KMS-11 (cell line): ENCODE data around the gene LMX1A.

ENCODE experiments used
- H2AFZ ChIP-seq: fragments of 200-600 bp; sonication (generic); 2 replicates; pipeline ENCODE4 v1.6.1; 2016; ENCODE audit warnings: antibody characterized with exemption, mixed run types, low read depth
- H3K27ac ChIP-seq: fragments of 200-600 bp; sonication (generic); 2 replicates; pipeline ENCODE4 v1.6.1; 2016; ENCODE audit warnings: mild to moderate bottlenecking, mixed run types
- H3K27me3 ChIP-seq: fragments of 200-600 bp; sonication (generic); 2 replicates; pipeline ENCODE4 v1.6.1; 2017; ENCODE audit warnings: mild to moderate bottlenecking, low read depth, mixed run types, moderate library complexity; ENCODE audit not compliant: insufficient read depth
- H3K36me3 ChIP-seq: fragments of 200-600 bp; sonication (generic); 2 replicates; pipeline ENCODE4 v1.6.1; 2017; ENCODE audit warnings: mild to moderate bottlenecking, mixed run types; ENCODE audit not compliant: insufficient read depth
- H3K4me1 ChIP-seq: fragments of 200-600 bp; sonication (generic); 2 replicates; pipeline ENCODE4 v1.6.1; 2016; ENCODE audit warnings: mild to moderate bottlenecking, low read depth, mixed run types; ENCODE audit not compliant: poor library complexity, severe bottlenecking
- H3K4me2 ChIP-seq: fragments of 200-600 bp; sonication (generic); 2 replicates; pipeline ENCODE4 v1.7.0; 2016; ENCODE audit warnings: mild to moderate bottlenecking, mixed run types
- H3K4me3 ChIP-seq: fragments of 200-600 bp; sonication (generic); IDR thresholded peaks from 2 replicates; pipeline ENCODE4 v1.6.1; 2017; ENCODE audit warnings: low read depth, low read length, mixed read lengths; ENCODE audit not compliant: insufficient read depth
- H3K79me2 ChIP-seq: fragments of 200-600 bp; sonication (generic); 2 replicates; pipeline ENCODE4 v1.6.1; 2016; ENCODE audit warnings: low read depth, mixed run types; ENCODE audit not compliant: insufficient read depth
- H3K9ac ChIP-seq: fragments of 200-600 bp; sonication (generic); 2 replicates; pipeline ENCODE4 v1.6.1; 2016; ENCODE audit warnings: mild to moderate bottlenecking, mixed run types
- H4K20me1 ChIP-seq: fragments of 200-600 bp; sonication (generic); 2 replicates; pipeline ENCODE4 v1.6.1; 2016; ENCODE audit warnings: mild to moderate bottlenecking, mixed run types; ENCODE audit not compliant: insufficient read depth
- TF ChIP-seq, protein P1 (sequence below): fragments of 200-600 bp; sonication (generic); conservative IDR thresholded peaks from 2 replicates; pipeline ENCODE4 v1.6.1; 2017; ENCODE audit warnings: low read depth, mild to moderate bottlenecking, antibody characterized with exemption, low read length, moderate library complexity, mixed read lengths

The LMX1A gene

DNA sequence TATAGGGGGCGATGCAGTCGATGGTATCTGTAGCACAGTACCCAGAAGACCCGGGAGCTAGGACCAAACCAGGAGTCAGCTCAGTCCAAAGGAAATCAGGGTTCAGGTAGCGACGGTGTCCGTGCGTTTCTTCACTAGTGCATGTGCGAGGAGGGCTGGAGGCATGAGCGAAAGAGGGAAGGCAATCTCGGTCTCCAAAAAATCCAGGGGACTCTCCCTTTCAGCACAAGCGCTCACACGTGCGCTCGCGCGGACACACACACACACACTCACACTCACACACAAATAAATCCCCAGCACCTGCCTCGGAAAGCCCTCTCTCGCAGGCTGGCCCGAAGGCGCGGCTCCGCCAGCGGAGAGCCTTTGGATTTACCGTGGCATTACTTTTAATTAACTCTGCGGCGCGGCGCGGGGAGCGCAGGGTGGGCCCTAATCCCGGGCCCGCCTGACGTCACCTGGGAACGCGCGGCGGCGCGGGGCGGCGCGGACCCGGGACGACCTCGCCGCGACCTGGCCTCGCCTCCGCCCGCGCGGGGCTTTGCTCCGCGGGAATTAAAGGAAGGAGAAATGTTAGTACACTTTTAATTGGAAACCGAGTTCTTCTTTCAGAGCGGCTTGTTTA is 121.2 kb downstream of the LMX1A start:
- TF ChIP-seq, protein P1, sequence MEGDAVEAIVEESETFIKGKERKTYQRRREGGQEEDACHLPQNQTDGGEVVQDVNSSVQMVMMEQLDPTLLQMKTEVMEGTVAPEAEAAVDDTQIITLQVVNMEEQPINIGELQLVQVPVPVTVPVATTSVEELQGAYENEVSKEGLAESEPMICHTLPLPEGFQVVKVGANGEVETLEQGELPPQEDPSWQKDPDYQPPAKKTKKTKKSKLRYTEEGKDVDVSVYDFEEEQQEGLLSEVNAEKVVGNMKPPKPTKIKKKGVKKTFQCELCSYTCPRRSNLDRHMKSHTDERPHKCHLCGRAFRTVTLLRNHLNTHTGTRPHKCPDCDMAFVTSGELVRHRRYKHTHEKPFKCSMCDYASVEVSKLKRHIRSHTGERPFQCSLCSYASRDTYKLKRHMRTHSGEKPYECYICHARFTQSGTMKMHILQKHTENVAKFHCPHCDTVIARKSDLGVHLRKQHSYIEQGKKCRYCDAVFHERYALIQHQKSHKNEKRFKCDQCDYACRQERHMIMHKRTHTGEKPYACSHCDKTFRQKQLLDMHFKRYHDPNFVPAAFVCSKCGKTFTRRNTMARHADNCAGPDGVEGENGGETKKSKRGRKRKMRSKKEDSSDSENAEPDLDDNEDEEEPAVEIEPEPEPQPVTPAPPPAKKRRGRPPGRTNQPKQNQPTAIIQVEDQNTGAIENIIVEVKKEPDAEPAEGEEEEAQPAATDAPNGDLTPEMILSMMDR, result no peak
- Histone ChIP-seq H3K4me3 (no peak overlapping the region), H3K36me3 (no peaks in the 10 kb centered on the region), H3K79me2 (no peaks in the 10 kb centered on the region), H3K4me1 (no peaks in the 10 kb centered on the region), H2AFZ (no peak overlapping the region), H3K9ac (no peak overlapping the region), H4K20me1 (no peaks in the 10 kb centered on the region), H3K27me3 (no peaks in the 10 kb centered on the region), H3K27ac (no peak overlapping the region), H3K4me2 (no peak overlapping the region)

DNA sequence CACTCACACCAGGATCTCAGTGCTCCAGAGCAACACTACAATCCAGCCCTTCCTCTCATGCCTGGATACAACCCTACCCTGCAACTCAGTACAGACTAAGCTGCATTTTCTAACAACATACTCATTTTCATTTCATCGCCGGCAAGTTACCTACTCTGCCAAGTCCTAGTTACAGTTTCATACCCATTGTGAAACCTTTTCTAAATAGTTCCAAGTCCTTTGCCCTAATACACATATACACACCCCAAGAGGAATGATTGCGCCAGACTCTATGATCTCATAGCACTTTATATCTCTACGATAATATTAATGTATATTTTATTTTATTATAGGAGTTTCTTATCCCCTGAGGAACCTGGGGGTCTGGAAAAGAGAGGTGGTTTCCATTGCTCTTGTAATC is 122.4 kb downstream of the LMX1A start:
- Histone ChIP-seq H4K20me1 (no peaks in the 10 kb centered on the region), H3K4me3 (no peak overlapping the region), H3K27ac (no peak overlapping the region), H3K4me1 (no peaks in the 10 kb centered on the region), H3K27me3 (no peaks in the 10 kb centered on the region), H3K36me3 (no peaks in the 10 kb centered on the region), H3K79me2 (no peaks in the 10 kb centered on the region), H3K9ac (no peak overlapping the region), H3K4me2 (no peak overlapping the region), H2AFZ (no peak overlapping the region)
- TF ChIP-seq, protein P1, result no peak

DNA sequence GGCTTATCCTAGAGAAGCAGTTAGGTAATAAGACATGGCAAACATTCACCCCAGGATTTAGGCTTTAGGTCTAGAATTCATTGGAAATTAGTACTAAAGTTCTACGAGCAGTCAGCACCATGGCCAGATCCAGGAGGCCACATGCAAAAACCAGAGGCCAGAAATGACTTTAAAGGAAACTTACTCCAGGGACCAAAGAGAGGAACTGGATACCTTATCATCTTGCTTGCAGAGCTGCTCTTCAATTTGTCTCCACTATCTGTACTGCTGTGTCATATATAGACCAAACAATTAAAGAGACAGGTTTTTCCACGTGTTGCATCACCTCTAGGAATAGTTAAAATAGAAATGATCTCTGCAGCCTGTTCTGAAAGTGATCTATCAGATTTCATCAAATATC is 127.8 kb downstream of the LMX1A start:
- Histone ChIP-seq H2AFZ (no peak overlapping the region), H3K27me3 (no peaks in the 10 kb centered on the region), H3K4me3 (no peak overlapping the region), H3K79me2 (no peaks in the 10 kb centered on the region), H3K9ac (no peak overlapping the region), H3K4me2 (no peak overlapping the region), H3K27ac (no peak overlapping the region), H3K4me1 (no peaks in the 10 kb centered on the region), H3K36me3 (no peaks in the 10 kb centered on the region), H4K20me1 (no peaks in the 10 kb centered on the region)
- TF ChIP-seq, protein P1, result no peak

DNA sequence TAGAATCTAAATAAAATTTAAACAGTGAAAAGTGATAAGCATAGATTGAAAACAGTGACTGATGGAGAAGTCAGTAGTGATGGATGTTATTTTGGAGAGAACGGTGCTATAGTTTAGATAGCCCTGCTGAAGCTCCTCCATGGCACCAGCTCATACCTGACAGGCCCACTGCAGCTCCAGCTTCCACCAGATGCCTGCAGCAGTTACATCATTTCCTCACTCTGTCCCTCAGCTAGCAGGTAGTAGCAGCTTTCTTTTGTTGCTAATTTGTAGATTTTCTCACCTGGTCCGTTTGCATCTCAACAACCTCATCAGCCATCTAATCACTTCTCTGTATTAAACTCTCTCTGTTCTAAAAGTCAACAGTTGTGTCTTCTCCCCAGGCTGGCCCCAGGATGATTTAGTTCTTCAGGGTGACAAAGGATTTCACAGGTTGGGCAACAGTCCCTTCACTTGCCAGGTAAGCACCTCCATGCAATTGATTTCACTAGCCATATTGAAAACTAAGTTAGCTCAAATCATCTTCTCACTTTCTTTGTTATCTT is 128.3 kb downstream of the LMX1A start:
- Histone ChIP-seq H4K20me1 (no peaks in the 10 kb centered on the region), H3K4me3 (no peak overlapping the region), H3K27ac (no peak overlapping the region), H2AFZ (no peak overlapping the region), H3K79me2 (no peaks in the 10 kb centered on the region), H3K4me1 (no peaks in the 10 kb centered on the region), H3K4me2 (no peak overlapping the region), H3K9ac (no peak overlapping the region), H3K27me3 (no peaks in the 10 kb centered on the region), H3K36me3 (no peaks in the 10 kb centered on the region)
- TF ChIP-seq, protein P1, result no peak
